NCI-H524 treated with DMSO at 0.1 percent for 48 hours (cell line): ENCODE data around the gene LCNL1.

Experiments
- DNase-seq: peaks from one replicate; lab custom pipeline; 2025; lab: John Stamatoyannopoulos, UW

Gene LCNL1

GRCh38 chr9:136982232-136983051 lies at the start of gene LCNL1:
Gene LCNL1, plus strand, starts transcription at chr9:136982993. Its CDS starts 594 bp downstream, at chr9:136983587.
- no peak for DNase-seq

DNA sequence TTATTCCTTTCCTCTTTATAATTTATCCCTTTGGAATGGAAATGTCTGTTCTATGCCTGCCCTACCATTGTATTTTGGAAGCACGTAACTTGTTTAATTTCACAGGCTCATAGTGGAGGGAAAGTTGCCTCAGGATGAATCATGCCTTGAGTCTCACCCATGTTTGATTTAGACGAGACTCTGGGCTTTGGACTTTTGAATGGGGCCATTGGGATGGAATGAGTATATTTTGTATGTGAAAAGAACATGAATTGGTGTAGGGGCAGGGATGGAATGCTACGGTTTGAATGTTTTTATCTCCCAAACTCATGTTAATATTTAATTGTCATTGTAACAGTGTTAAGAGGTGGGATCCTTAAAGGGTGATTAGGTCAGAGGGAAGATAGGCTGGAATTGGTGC lies 48.5 kb upstream of the LCNL1 start:
- DNase-seq, result no peak

DNA sequence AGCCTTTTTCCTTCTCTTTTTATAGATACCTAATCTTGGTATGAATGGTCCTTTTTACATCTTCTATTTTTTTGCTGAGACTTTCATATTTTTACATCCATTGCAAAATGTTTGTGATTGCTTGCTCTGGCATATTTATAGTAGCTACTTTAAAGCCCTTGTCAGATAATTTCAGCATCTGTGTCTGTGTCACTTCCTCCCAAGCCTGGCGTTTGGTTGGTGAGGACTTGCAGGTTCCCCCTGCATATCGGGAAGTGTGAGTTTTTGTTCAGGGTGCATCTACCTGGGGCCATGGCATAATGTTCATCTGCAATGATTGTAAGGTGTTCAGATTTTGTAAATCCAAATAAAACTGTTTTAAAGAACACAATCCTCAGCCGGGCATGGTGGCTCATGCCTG lies 47.1 kb upstream of the LCNL1 start:
- DNase-seq, result no peak

GRCh38 chr9:136936645-136937170 lies 46.1 kb upstream of the LCNL1 start:
- DNase-seq, result no peak

GRCh38 chr9:136937186-136938001 lies 45.4 kb upstream of the LCNL1 start:
- no peak for DNase-seq

DNA sequence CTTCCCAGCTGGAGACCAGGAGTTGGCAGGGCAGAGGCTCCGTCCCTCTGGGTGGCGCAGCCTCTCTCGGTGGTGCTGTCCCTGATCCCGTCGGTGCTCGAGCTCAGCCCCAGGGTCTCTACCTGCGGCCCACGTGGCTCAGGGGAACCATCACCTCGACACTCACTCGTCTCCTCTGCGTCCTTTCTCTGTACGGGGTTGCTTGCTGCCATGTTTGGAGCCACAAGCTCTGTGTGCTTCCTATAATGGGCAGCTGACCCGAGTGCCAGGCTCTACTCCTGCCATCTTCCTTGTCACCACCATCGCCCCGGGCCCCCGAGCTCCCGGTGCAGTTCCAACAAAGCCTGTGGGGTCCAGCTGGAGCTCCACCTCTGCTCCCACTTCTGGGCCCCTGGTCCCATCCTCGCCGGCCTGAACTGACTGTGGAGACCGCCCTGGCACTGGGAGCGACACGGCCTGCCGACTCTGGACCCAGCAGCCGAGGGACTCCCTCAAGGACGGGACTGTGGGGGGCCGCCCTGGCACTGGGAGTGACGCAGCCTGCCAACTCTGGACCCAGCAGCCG lies 43.3 kb upstream of the LCNL1 start:
- no peak for DNase-seq

GRCh38 chr9:136939996-136940525 lies 42.7 kb upstream of the LCNL1 start:
- DNase-seq, result no peak

GRCh38 chr9:136940526-136941230 lies 42.1 kb upstream of the LCNL1 start:
- no peak for DNase-seq

DNA sequence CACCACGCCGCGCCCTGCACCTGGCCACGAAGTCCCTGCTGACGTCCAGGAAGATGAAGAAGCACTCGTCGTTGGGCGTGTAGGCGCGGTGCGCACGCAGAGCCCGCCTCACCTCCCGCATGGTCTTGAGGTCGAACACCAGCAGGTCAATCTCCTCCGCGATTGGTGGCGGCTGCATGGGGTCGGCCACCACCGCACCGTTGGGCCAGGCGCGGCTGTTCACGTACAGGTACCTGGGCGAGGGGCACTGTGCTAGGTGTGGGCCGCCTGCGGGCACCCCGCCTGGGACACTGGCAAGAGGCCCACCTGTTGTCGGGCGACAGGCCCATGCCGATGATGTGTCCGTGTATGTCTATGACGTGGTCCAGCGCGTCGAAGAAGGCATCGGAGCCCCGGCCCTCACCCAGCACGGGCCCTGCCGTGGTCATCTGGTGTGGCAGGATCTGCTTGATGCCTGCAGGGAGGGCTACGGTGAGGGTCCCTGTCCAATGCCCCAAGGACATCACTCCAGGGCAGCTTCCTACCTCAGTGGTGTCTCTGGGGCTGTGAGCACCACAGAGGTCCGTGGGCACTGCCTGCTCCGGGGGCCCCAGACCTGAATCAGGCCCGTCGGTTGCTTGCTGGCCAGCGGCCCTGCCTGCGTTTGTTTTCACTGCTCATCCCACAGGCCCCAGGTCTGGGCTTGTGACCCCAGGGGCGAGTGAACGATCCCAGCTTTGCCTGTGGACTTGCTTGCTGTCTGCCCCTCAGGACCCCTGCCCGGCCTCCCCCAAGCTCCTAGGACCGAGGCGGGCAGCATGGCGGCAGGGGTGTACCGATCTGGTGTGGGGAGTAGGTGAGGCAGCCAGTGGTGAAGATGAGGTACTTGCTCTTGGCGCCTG lies 41.3 kb upstream of the LCNL1 start:
- no peak for DNase-seq

DNA sequence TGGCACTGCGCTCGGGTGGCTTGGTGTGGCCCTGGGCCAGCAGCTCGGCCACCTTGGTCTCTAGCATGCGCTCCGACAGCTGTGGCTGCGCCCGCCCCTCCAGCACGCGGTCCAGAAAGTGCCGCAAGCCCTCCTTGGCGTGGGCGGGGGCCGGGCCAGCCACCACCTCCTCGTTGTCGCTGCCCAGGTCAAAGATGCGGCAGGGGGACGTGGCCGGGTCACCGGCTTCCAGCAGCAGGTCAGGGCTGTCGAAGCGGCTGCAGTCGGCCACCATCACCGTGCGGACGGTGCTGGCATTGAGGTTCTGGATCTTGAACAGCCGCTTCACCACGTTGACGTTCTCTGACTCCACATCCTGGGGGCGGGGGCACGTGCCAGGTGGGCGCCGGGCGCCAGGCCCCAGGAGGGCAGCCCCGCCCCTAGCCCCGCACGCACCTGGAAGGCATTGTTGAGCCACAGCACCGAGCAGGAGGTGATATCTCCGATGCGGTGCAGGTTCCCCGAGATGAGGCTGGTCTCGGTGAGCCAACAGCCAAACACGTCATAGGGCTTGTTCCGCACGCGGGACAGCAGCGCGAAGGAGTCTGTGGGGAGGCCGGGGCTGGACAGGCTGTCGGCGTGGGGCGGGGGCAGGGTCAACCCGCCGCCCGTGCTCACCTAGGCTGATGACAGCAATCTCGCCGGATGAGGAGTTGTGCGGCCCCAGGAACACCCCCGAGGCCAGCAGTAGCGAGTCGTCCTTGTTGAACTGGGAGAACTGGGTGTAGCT lies 40.5 kb upstream of the LCNL1 start:
- DNase-seq, result no peak

DNA sequence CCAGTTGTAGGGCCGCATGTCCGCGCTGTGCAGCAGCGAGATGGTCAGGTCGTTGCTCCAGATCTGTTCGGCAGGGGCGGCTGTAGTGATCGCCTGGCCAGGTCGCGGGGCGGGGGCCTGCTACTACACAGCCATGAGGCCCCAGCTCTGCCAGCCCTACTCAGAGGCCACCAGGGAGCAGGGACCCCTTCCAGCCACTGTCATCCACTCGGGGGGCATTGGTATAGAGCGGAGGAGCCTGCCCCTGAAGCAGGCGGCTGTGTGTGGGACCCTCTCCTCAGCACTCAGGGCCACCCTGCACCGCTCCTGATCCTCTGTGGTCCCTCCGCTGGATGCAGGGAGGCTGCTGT lies 39.9 kb upstream of the LCNL1 start:
- no peak for DNase-seq

GRCh38 chr9:136943291-136944211 lies 39.2 kb upstream of the LCNL1 start:
- no peak for DNase-seq

- DNase-seq, result no peak
Measured at GRCh38 chr9:136944212-136944518, 38.6 kb upstream of the LCNL1 start.

GRCh38 chr9:136944519-136945332 lies 38.1 kb upstream of the LCNL1 start, which contains the start of the genes C8G and FBXW5:
Gene C8G, plus strand, starts transcription at chr9:136945243. Its CDS starts 78 bp downstream, at chr9:136945321.
Gene FBXW5, minus strand, starts transcription at chr9:136944738. Its CDS starts 655 bp downstream, at chr9:136944083.
- DNase-seq, result no peak

DNA sequence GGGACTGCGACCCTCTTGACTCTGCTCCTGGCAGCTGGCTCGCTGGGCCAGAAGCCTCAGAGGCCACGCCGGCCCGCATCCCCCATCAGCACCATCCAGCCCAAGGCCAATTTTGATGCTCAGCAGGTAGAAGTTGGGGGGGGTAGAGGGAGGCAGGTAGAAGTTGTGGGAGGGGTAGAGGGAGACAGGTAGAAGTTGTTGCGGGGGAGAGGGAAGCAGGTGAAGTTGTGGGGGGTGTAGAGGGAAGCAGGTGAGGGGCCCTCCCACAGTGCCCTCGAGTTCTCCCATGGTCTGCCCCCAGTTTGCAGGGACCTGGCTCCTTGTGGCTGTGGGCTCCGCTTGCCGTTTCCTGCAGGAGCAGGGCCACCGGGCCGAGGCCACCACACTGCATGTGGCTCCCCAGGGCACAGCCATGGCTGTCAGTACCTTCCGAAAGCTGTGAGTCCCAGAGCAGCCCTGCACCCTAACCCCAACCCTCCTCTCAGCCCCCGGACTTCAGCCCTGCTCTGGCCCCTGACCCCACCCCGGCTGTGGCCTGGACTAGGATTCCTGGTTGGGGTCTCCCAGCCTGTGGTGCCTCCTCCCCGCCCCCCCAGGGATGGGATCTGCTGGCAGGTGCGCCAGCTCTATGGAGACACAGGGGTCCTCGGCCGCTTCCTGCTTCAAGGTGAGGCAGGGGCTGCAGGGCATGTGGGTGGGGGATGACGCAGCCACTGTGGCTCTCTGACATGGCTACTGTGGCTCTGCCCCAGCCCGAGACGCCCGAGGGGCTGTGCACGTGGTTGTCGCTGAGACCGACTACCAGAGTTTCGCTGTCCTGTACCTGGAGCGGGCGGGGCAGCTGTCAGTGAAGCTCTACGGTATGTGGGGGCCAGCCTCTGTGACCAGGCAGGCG lies 37.2 kb upstream of the LCNL1 start:
- DNase-seq, result no peak

DNA sequence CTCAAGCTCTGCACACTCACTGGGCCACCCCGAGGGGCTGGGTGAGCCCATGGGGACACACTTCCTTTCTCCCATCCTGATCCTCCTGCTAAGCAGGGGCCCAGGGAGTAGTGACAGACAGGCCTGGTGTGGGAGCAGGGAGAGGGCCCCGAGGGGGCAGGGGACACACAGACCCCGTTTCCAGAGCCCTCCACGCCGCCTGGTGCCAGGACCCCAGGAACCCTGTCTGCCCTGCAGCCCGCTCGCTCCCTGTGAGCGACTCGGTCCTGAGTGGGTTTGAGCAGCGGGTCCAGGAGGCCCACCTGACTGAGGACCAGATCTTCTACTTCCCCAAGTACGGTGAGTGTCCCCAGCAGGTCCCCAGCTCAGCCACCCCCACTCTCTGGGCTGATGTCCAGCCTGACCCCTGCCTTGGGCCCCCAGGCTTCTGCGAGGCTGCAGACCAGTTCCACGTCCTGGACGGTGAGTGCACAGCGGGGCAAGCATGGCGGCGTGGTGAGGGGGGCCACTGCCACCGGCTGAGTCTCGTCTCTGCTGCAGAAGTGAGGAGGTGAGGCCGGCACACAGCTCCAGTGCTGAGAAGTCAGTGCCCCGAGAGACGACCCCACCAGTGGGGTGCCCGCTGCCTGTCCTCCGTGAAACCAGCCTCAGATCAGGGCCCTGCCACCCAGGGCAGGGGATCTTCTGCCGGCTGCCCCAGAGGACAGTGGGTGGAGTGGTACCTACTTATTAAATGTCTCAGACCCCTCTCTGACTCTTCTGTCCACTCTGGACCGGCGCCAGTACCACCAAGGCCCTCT lies 36.4 kb upstream of the LCNL1 start:
- no peak for DNase-seq
